Measurements from ENCODE around the gene PKM. TPM values are rescaled to one million over a fixed set of nuclear protein-coding genes. Genes with fewer than 3 reads are reported as not detected.

Gene PKM
- total RNA-seq, 2 experiments from 2014 or later: 202 to 203 TPM

- H3K9me3 Mint-ChIP-seq: no peaks in the 10 kb centered on the region
- H3K4me1 Mint-ChIP-seq (ENCODE audit: low read depth): no peaks in the 10 kb centered on the region
- no peak overlapping the region for H3K4me3 Mint-ChIP-seq
- H3K27me3 ChIP-seq (ENCODE audit: control insufficient read depth in 1 of 2, insufficient read depth in 2 of 2, low read length in 2 of 2): peaks cover 21 to 22% of the 10 kb centered on the region in 2 experiments
- TF ChIP-seq CTCF (IDR thresholded peaks at IDR 0.05): no peak
- peaks cover 35% of the 10 kb centered on the region for H3K27me3 Mint-ChIP-seq
- no peak overlapping the region for H3K27ac Mint-ChIP-seq
- CTCF ChIA-PET: no interaction called here
- DNase-seq (no peak), ATAC-seq (ENCODE audit: poor library complexity) (no peak)
- intact Hi-C loops (cut with DNase I, micrococcal nuclease): no loop called here
- no peaks in the 10 kb centered on the region for H3K4me1 ChIP-seq (ENCODE audit: insufficient read depth, low read length)
- POLR2A ChIA-PET: interaction anchor here (0.6 kb wide), 1 partner anchor 263 kb away, joined by 5 read pairs; no protein-coding TSS in a partner anchor
- no peak overlapping the region for H3K27ac ChIP-seq (ENCODE audit: low read depth in 1 of 2, low read length in 2 of 2)
- no peaks in the 10 kb centered on the region for H3K36me3 Mint-ChIP-seq (ENCODE audit: low read depth)
- no peaks in the 10 kb centered on the region for H3K36me3 ChIP-seq (ENCODE audit: insufficient read depth, low read length)
- no peaks in the 10 kb centered on the region for H3K9me3 ChIP-seq (ENCODE audit: control insufficient read depth in 1 of 2, insufficient read depth in 1 of 2, low read length in 2 of 2)
- no peak overlapping the region for H3K4me3 ChIP-seq (ENCODE audit: low read length)
Measured at GRCh38 chr15:72179950-72180581, 50.9 kb downstream of the PKM start.

GRCh38 chr15:72178976-72179585, 51.9 kb downstream of the PKM start:
- ChIA-PET CTCF (no interaction called here), POLR2A (no interaction called here)
- H3K27ac ChIP-seq (ENCODE audit: low read depth in 1 of 2, low read length in 2 of 2): no peak overlapping the region
- no peaks in the 10 kb centered on the region for H3K9me3 Mint-ChIP-seq
- DNase-seq: no peak
- no peak overlapping the region for H3K4me3 Mint-ChIP-seq
- H3K4me3 ChIP-seq (ENCODE audit: low read length): no peak overlapping the region
- intact Hi-C loops (cut with DNase I, micrococcal nuclease): no loop called here
- H3K27ac Mint-ChIP-seq: no peak overlapping the region
- H3K9me3 ChIP-seq (ENCODE audit: control insufficient read depth in 1 of 2, insufficient read depth in 1 of 2, low read length in 2 of 2): no peaks in the 10 kb centered on the region
- H3K4me1 ChIP-seq (ENCODE audit: insufficient read depth, low read length): no peaks in the 10 kb centered on the region
- no peaks in the 10 kb centered on the region for H3K36me3 ChIP-seq (ENCODE audit: insufficient read depth, low read length)
- H3K36me3 Mint-ChIP-seq (ENCODE audit: low read depth): no peaks in the 10 kb centered on the region
- ATAC-seq (ENCODE audit: poor library complexity): no peak
- peaks cover 13 to 14% of the 10 kb centered on the region in 2 experiments for H3K27me3 ChIP-seq (ENCODE audit: control insufficient read depth in 1 of 2, insufficient read depth in 2 of 2, low read length in 2 of 2)
- no peak for TF ChIP-seq CTCF (IDR thresholded peaks at IDR 0.05)
- H3K4me1 Mint-ChIP-seq (ENCODE audit: low read depth): no peaks in the 10 kb centered on the region
- H3K27me3 Mint-ChIP-seq: peaks cover 30% of the 10 kb centered on the region

- Histone ChIP-seq H3K36me3 (ENCODE audit: insufficient read depth, low read length) (no peaks in the 10 kb centered on the region), H3K9me3 (ENCODE audit: control insufficient read depth in 1 of 2, insufficient read depth in 1 of 2, low read length in 2 of 2) (no peaks in the 10 kb centered on the region), H3K4me1 (ENCODE audit: insufficient read depth, low read length) (no peaks in the 10 kb centered on the region), H3K4me3 (ENCODE audit: low read length) (no peak overlapping the region), H3K27me3 (ENCODE audit: control insufficient read depth in 1 of 2, insufficient read depth in 2 of 2, low read length in 2 of 2) (peaks cover 0 to 6% of the 10 kb centered on the region in 2 experiments), H3K27ac (ENCODE audit: low read depth in 1 of 2, low read length in 2 of 2) (no peak overlapping the region)
- ATAC-seq (ENCODE audit: poor library complexity) (no peak), DNase-seq (no peak)
- intact Hi-C loops (cut with DNase I, micrococcal nuclease): no loop called here
- Mint-ChIP-seq H3K4me3 (no peak overlapping the region), H3K27ac (no peak overlapping the region), H3K36me3 (ENCODE audit: low read depth) (no peaks in the 10 kb centered on the region), H3K9me3 (no peaks in the 10 kb centered on the region), H3K4me1 (ENCODE audit: low read depth) (no peaks in the 10 kb centered on the region), H3K27me3 (peaks cover 11% of the 10 kb centered on the region)
- ChIA-PET CTCF (no interaction called here), POLR2A (no interaction called here)
- no peak for TF ChIP-seq CTCF (IDR thresholded peaks at IDR 0.05)
Measured at GRCh38 chr15:72176743-72177142, 54.2 kb downstream of the PKM start.

All from CD4-positive, alpha-beta T cell (primary cell).